Measurements from ENCODE around the gene CYP11A1. TPM values are rescaled to one million over a fixed set of nuclear protein-coding genes. Genes with fewer than 3 reads are reported as not detected.

Gene CYP11A1
- total and polyA plus RNA-seq, 4 donors: 0.15 to 0.97 (median 0.69) TPM

- H3K9me3 ChIP-seq (ENCODE audit: control insufficient read depth in 4 of 4, insufficient read depth in 3 of 4, low read length in 3 of 4): no peaks in the 10 kb centered on the region
- no peak overlapping the region for H3K4me3 ChIP-seq
- WGBS, 2 donors: 95% methylated on average over 12 of the region's 12 CpGs
- peaks cover 0 to 13% (median 0%) of the 10 kb centered on the region in 4 donors for H3K36me3 ChIP-seq (ENCODE audit: control insufficient read depth in 4 of 4, insufficient read depth in 4 of 4, low read length in 4 of 4)
- DNase-seq: no peak
- TF ChIP-seq CTCF (IDR thresholded peaks at IDR 0.05; ENCODE audit: control extremely low read depth, extremely low read depth): no peak
- no peaks in the 10 kb centered on the region for H3K27me3 ChIP-seq (ENCODE audit: control insufficient read depth in 3 of 3, insufficient read depth in 3 of 3, low read length in 2 of 3)
- ATAC-seq (ENCODE audit: insufficient read depth, low FRiP score): no peak
- H3K27ac ChIP-seq (ENCODE audit: low read depth in 1 of 2, low read length in 1 of 2): no peak overlapping the region
- no peak overlapping the region for H3K9ac ChIP-seq (ENCODE audit: insufficient read depth in 1 of 2, low read length in 2 of 2)
- no peaks in the 10 kb centered on the region for H3K4me1 ChIP-seq (ENCODE audit: control insufficient read depth in 5 of 5, insufficient read depth in 5 of 5, low read length in 5 of 5)
Observed at GRCh38 chr15:74414603-74415338, 47.3 kb upstream of the CYP11A1 start.

- WGBS, 2 donors: 88 to 94% methylated on average over 5 of the region's 5 CpGs
- no peak for ATAC-seq (ENCODE audit: insufficient read depth, low FRiP score)
Observed at GRCh38 chr15:74414081-74414580, 46.7 kb upstream of the CYP11A1 start.

DNA sequence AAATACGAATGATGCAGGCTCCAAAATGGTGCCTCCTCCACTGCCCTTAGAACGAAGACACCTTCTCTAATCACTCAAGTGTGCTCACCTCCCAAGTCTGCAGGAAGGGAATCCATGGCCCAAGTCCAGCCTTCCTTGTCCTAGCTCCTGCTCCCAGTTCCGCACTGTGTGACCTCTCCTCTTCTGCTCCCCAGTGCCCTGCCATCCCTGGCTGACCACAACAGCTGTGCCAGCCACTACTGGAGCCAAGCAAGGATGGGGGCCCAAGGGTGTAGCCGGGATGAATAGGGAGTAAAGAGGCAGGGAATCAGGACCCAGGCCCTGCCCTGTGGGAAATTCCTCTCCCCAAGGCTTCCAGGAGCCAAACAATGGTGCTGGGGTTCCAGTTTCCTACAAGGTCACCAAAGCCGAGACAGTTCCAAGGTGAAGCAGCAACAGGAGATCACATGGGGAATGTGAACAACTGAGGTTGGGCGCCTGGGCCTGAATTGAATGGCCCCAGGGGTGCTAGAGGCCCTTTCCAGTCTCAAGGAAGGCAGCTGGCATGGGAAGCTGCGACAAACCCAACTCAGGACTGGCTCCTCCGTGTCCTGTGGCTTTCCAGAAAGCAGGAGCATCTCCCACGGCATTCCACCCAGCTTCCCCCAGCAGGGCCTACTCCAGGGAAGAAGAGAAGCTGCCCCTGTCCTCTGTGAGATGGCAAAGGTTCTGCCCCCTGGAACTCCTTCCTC, 46.1 kb upstream of the CYP11A1 start:
- WGBS, 2 donors: 91 to 92% methylated on average over 9 of the region's 9 CpGs
- no peak overlapping the region for H3K9ac ChIP-seq (ENCODE audit: insufficient read depth in 1 of 2, low read length in 2 of 2)
- no peaks in the 10 kb centered on the region for H3K4me1 ChIP-seq (ENCODE audit: control insufficient read depth in 5 of 5, insufficient read depth in 5 of 5, low read length in 5 of 5)
- H3K27ac ChIP-seq (ENCODE audit: low read depth in 1 of 2, low read length in 1 of 2): no peak overlapping the region
- H3K27me3 ChIP-seq (ENCODE audit: control insufficient read depth in 3 of 3, insufficient read depth in 3 of 3, low read length in 2 of 3): no peaks in the 10 kb centered on the region
- peaks cover 0 to 13% (median 0%) of the 10 kb centered on the region in 4 donors for H3K36me3 ChIP-seq (ENCODE audit: control insufficient read depth in 4 of 4, insufficient read depth in 4 of 4, low read length in 4 of 4)
- no peak for ATAC-seq (ENCODE audit: insufficient read depth, low FRiP score)
- no peak for TF ChIP-seq CTCF (IDR thresholded peaks at IDR 0.05; ENCODE audit: control extremely low read depth, extremely low read depth)
- no peak overlapping the region for H3K4me3 ChIP-seq
- DNase-seq: no peak
- no peaks in the 10 kb centered on the region for H3K9me3 ChIP-seq (ENCODE audit: control insufficient read depth in 4 of 4, insufficient read depth in 3 of 4, low read length in 3 of 4)

More at GRCh38 chr15:74414081-74414580, 46.7 kb upstream of the CYP11A1 start:
- H3K9ac ChIP-seq (ENCODE audit: insufficient read depth in 1 of 2, low read length in 2 of 2): no peak overlapping the region
- no peaks in the 10 kb centered on the region for H3K27me3 ChIP-seq (ENCODE audit: control insufficient read depth in 3 of 3, insufficient read depth in 3 of 3, low read length in 2 of 3)
- H3K4me3 ChIP-seq: no peak overlapping the region
- H3K4me1 ChIP-seq (ENCODE audit: control insufficient read depth in 5 of 5, insufficient read depth in 5 of 5, low read length in 5 of 5): no peaks in the 10 kb centered on the region
- no peak overlapping the region for H3K27ac ChIP-seq (ENCODE audit: low read depth in 1 of 2, low read length in 1 of 2)
- DNase-seq: no peak
- TF ChIP-seq CTCF (IDR thresholded peaks at IDR 0.05; ENCODE audit: control extremely low read depth, extremely low read depth): no peak
- peaks cover 0 to 13% (median 0%) of the 10 kb centered on the region in 4 donors for H3K36me3 ChIP-seq (ENCODE audit: control insufficient read depth in 4 of 4, insufficient read depth in 4 of 4, low read length in 4 of 4)
- no peaks in the 10 kb centered on the region for H3K9me3 ChIP-seq (ENCODE audit: control insufficient read depth in 4 of 4, insufficient read depth in 3 of 4, low read length in 3 of 4)
